GM19452 (cell line): ENCODE results near the gene SKP1.
A peak's percentile ranks its signal among the peaks of the same experiment; 100 is the strongest.
"Not testable (repeated sequence)": the region's sequence is repeated elsewhere in the genome, so short reads cannot be mapped to it uniquely, and the experiment has no call there.

Experiments used
- ATAC-seq: cut with Tn5 transposase; IDR thresholded peaks from one replicate; pipeline ENCODE4 v1.9.1; 2021; ENCODE audit not compliant: unreplicated experiment

The SKP1 gene

GRCh38 chr5:134176511-134177368, at the start of gene SKP1:
Gene SKP1, minus strand, starts transcription at chr5:134176950. Its CDS starts 2,928 bp downstream, at chr5:134174022.
- peak; percentile 76 for ATAC-seq

DNA sequence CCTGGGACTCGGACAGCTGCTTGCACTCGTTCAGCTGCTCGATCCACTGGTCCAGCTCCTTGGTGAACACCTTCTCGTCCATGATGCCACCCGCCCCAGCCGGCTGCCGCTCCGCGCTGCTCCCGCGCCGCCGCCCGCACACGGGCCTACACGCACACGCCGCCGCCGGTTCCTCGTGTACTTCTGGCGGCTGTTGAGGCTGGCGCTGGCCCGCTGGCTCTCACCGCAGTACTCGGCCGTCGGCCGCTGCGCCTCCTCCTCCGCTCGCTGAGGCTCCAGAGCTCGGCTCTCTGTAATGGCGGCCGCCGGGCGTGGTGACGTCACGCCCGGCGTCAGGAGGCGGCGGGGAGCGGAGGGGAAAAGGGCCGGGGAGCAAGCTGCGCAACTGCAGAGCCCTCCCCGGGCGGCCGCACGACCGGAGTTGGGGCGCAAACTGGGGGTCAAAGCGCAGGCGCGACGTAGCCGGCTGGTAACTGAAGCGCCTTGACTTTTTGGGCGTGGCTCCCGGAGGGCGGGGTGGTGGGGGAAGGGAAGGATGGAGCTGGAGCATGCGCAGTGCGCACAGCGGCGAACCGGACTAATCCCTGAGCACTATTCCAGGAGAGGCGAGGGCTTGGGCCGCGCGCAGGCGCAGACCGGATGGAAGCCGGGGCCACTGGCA, 49.2 kb upstream of the SKP1 start, which contains the start of gene PPP2CA:
PPP2CA (minus strand) TSS at position 294 of the 661 bp plus-strand sequence; CDS start at position 82, 212 bp downstream.
- ATAC-seq = peak; percentile 85

DNA sequence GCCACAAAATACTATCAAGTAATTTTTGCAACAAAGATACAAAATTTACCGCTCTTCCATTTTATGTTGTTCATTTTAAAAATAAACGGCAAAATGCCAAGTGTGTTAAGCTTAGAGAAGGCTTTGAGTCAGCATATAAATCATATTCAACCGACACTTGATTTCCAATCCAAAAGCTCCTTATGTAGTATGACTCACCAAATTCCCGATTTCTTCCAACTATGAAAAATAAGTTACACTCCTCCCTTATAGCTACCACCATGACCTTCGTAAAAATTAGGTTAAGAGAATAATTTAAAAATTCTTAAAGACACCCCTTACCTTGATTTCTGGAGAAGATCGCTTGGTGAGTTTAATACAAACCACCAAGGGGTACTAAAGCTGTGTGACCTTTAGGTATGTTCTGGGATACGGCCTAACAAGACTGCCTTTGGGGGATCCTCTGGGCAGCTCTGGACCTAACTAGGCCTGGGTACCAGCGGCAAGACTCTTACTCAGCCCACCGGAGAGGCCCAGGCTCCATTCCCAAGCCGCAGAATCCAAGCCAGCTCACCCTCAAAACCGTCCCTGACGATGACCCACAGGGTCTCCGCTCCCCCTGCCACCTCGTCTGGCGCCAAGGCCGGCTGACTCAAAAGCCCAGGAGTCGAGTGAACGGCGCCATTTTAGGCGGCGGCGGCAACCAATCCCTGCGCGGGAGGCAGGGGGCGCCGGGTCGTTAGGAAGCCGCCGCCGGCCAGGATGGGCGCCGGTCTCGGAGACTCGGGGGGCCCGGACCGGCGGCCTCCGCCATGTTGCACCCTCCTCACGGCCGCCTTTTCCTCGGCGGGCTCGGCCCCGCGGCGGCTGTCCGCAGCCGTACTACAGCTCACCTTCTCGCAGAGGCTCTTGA, 48.4 kb upstream of the SKP1 start:
- ATAC-seq = peak; percentile 45

DNA sequence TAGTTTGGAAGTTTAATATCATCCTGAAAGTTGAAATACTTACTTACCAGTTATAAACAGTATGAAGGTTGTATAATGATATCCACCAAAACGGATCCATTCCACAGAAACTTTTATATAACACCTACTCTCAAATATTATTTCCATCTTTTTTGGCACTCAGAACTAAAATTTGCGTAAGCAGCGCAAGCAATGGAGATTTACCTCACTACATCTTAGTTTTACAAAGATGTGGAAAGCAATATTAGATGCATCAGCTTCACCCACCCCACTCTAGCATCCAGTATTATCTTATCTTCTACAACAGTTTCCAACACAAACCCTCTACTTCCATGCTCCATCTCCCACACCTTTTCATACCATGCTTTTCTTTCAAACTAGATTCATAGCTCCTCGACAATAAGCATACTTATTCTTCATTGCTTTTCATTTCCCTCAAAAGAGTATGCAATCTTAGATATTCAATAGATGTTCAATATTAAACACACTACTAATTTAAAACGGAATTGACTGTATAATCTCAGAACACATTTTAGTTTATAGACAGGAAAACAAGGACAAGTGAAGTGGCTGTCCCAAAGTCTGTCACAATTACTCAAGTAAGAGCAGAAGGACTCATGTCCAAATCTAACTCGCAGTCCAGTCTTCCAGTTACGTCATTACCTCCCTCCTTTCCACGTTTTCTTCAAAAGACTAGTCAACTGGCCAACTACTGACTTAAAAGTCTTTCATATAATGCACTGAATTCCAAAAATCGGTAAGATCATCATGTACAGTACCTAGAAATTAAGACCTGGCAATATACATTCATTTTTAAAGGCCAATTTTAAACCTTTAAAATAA, 46.9 kb upstream of the SKP1 start:
- no peak for ATAC-seq

- ATAC-seq = not testable (repeated sequence)
Measured at GRCh38 chr5:134221690-134222089, 44.9 kb upstream of the SKP1 start.

- ATAC-seq = no peak
Measured at GRCh38 chr5:134215757-134216156, 39.0 kb upstream of the SKP1 start.

- not testable (repeated sequence) for ATAC-seq
Measured at GRCh38 chr5:134211263-134212031, 34.7 kb upstream of the SKP1 start.

- ATAC-seq = no peak
Measured at GRCh38 chr5:134209477-134210245, 32.9 kb upstream of the SKP1 start.

DNA sequence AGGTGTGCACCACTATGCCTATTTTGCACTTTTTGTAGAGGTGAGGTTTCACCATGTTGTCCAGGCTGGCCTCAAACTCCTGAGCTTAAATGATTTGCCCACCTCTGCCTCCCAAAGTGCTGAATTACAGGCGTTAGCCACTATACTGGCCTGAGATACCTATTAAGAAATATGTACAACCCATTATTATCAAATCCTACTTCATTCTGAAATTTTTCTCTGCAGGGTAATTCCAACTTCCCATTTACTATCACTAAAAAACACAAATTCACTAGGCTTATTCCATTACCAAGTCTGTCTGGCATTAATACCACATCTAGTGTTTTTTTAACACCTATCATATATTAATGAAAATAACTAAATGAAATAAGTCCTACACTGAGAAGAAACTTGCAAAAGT, 30.9 kb upstream of the SKP1 start:
- ATAC-seq = no peak

GRCh38 chr5:134206627-134207160, 29.9 kb upstream of the SKP1 start:
- no peak for ATAC-seq

- ATAC-seq = no peak
Measured at GRCh38 chr5:134204575-134204974, 27.8 kb upstream of the SKP1 start.

DNA sequence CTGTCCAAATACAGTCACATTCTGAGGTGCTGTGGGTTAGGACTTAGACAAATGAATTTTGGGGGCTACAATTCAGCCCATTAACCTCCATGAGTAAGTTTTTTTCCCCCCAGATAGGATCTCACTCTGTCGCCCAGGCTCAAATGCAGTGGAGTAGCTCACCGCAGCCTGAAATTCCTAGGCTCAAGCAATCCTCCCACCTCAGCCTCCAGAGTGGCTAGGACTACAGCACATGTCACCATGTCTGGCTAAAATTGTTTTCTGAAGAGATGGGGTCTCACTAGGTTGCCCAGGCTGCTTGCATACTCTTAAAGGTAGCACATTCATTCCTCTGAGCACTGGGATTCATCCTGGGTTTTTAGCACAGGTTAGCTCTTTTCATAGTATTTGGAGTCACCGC, 26.9 kb upstream of the SKP1 start:
- ATAC-seq = no peak

- ATAC-seq = no peak
Measured at GRCh38 chr5:134195666-134196065, 18.9 kb upstream of the SKP1 start.

- no peak for ATAC-seq
Measured at GRCh38 chr5:134189031-134189430, 12.3 kb upstream of the SKP1 start.

GRCh38 chr5:134188092-134188491, 11.3 kb upstream of the SKP1 start:
- no peak for ATAC-seq

- ATAC-seq = peak; percentile 70
Measured at GRCh38 chr5:134184155-134185135, 7.7 kb upstream of the SKP1 start.

DNA sequence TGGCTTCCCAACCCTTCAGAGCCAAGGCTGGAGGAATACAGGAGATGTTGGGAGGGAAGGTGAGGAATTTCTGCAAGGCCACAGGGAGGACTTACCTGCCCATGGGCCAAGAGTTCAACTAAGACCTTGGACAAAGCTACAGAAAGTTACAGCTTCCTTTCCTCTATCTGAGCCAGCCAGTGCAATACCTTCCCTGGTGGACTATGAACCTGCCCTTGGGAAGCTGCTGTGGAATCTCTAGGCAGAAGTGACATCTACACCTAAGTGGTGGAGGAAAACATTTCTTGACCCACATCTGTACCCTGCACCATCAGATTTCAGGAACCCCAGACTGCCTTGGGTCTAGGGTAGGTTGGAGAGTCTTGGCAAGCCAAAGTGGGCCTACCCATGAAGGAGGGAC, 6.7 kb upstream of the SKP1 start:
- ATAC-seq = no peak
